CD4-positive, CD25-positive, alpha-beta regulatory T cell (primary cell): ENCODE results near the gene PCBP3. TPM values are rescaled to one million over a fixed set of nuclear protein-coding genes. Genes with fewer than 3 reads are reported as not detected.

Experiments used
- ATAC-seq, 2 donors: fragments of 150-1000 bp; cut with Tn5 transposase; one replicate each; pipeline ENCODE4 v1.10.0; 2021; ENCODE audit warnings: low read depth in 2 of 2, moderate number of reproducible peaks in 2 of 2, moderate library complexity in 1 of 2
- DNase-seq, 3 donors: peaks; one replicate each; pipeline versions ENCODE4 v3.0.0 to v3.0.0-alpha.2; 2012 to 2022; ENCODE audit warnings: mixed read lengths in 1 of 3
- H3K27ac ChIP-seq: one replicate; pipeline ENCODE4 v1.7.0; 2013; ENCODE audit warnings: mild to moderate bottlenecking, low read length; ENCODE audit not compliant: insufficient read depth, poor library complexity, severe bottlenecking
- H3K27me3 ChIP-seq: one replicate; pipeline ENCODE4 v1.7.0; 2013; ENCODE audit warnings: low read length; ENCODE audit not compliant: control insufficient read depth, insufficient read depth
- H3K36me3 ChIP-seq: one replicate; pipeline ENCODE4 v1.7.0; 2013; ENCODE audit warnings: mild to moderate bottlenecking, low read length, moderate library complexity; ENCODE audit not compliant: control insufficient read depth, insufficient read depth
- H3K4me1 ChIP-seq: 2 replicates; pipeline ENCODE4 v1.7.0; 2013; ENCODE audit warnings: mild to moderate bottlenecking, low read length; ENCODE audit not compliant: insufficient read depth, control insufficient read depth, poor library complexity, severe bottlenecking
- H3K4me3 ChIP-seq: one replicate; pipeline ENCODE4 v1.7.0; 2013; ENCODE audit warnings: low read depth, mild to moderate bottlenecking, low read length, moderate library complexity
- H3K9me3 ChIP-seq, 2 experiments: 1 replicate in 1 of 2; 2 replicates in 1 of 2; pipeline ENCODE4 v1.7.0; 2013; ENCODE audit warnings: low read length in 2 of 2, mild to moderate bottlenecking in 1 of 2, moderate library complexity in 1 of 2; ENCODE audit not compliant: control insufficient read depth in 2 of 2
- H3K27ac Mint-ChIP-seq, 3 donors: one replicate each; pipeline ENCODE4 v1.8.0; 2020 to 2022; ENCODE audit warnings: mild to moderate bottlenecking in 3 of 3, mixed read lengths in 3 of 3, moderate library complexity in 2 of 3
- H3K27me3 Mint-ChIP-seq: one replicate; pipeline ENCODE4 v1.8.0; 2022; ENCODE audit warnings: mild to moderate bottlenecking, mixed read lengths
- H3K36me3 Mint-ChIP-seq: one replicate; pipeline ENCODE4 v1.8.0; 2020; ENCODE audit warnings: mixed read lengths
- H3K4me1 Mint-ChIP-seq, 4 donors: one replicate each; pipeline ENCODE4 v1.8.0; 2020 to 2022; ENCODE audit warnings: mixed read lengths in 4 of 4, mild to moderate bottlenecking in 1 of 4
- H3K4me3 Mint-ChIP-seq, 4 donors: one replicate each; pipeline ENCODE4 v1.8.0; 2020 to 2022; ENCODE audit warnings: mild to moderate bottlenecking in 4 of 4, mixed read lengths in 4 of 4, moderate library complexity in 3 of 4
- H3K9me3 Mint-ChIP-seq, 7 donors: one replicate each; pipeline ENCODE4 v1.8.0; 2020 to 2022; ENCODE audit warnings: mixed read lengths in 7 of 7, mild to moderate bottlenecking in 3 of 7, moderate library complexity in 2 of 7
- polyA plus RNA-seq, 4 donors: library from polyadenylated mRNA; unstranded; fragments of 300-500 nt; fragmentation: Illumina TruSeq; gene quantifications; one replicate each; pipeline ENCODE4 v1.2.3, GENCODE V29; 2021
- total RNA-seq: library from RNA; stranded (reverse); gene quantifications from one replicate; pipeline ENCODE4 v1.2.3, GENCODE V29; 2022

Gene PCBP3
- total and polyA plus RNA-seq, 5 donors from 2014 or later, result 0.72 to 5.3 (median 2.3) TPM

DNA sequence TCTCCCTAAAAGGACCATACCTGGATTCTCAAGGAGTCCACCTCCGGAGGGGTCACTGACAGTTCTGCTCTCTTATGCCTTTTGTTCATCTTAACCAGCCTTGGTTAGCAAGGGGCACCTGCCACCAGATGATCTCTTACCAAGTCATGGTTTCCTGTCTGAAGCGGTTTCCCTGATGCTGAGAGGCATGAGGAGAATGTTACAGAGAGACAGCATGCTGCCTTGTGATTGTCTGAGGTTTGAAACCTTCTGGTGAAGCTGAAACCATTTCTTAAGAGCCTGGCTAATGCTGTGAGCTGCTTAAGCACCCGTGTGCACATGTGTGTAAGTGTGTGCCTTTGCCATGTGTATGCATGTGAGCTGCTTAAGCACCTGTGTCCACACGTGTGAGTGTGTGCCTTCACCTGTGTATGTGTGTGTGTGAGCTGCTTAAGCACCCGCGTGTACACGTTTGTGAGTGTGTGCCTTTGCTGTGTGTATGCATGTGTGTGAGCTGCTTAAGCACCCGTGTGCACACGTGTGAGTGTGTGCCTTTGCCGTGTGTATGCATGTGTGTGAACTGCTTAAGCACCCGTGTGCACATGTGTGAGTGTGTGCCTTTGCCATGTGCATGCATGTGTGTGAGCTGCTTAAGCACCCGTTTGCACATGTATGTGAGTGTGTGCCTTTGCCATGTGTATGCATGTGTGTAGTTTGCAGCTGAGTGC lies 201.7 kb downstream of the PCBP3 start:
- H3K4me3 ChIP-seq, result no peak overlapping the region
- ATAC-seq (no peak), DNase-seq (no peak)
- H3K27me3 ChIP-seq, result no peaks in the 10 kb centered on the region
- no peak overlapping the region for H3K27ac ChIP-seq
- no peaks in the 10 kb centered on the region for H3K36me3 Mint-ChIP-seq
- peaks cover 12% of the 10 kb centered on the region for H3K27me3 Mint-ChIP-seq
- H3K9me3 Mint-ChIP-seq, result peaks cover 0 to 20% (median 7%) of the 10 kb centered on the region in 7 donors
- H3K4me3 Mint-ChIP-seq, result no peak overlapping the region
- H3K4me1 Mint-ChIP-seq, result peaks cover 0 to 4% (median 2%) of the 10 kb centered on the region in 4 donors
- H3K9me3 ChIP-seq, result peaks cover 0 to 7% of the 10 kb centered on the region in 2 experiments
- H3K36me3 ChIP-seq, result no peaks in the 10 kb centered on the region
- peak overlapping the region in 1 of 3 donors; percentile 25 for H3K27ac Mint-ChIP-seq
- no peaks in the 10 kb centered on the region for H3K4me1 ChIP-seq

GRCh38 chr21:45845770-45846090 lies 202.2 kb downstream of the PCBP3 start:
- Histone ChIP-seq H3K9me3 (peaks cover 0 to 7% of the 10 kb centered on the region in 2 experiments), H3K36me3 (no peaks in the 10 kb centered on the region), H3K27ac (no peak overlapping the region), H3K4me3 (no peak overlapping the region), H3K4me1 (no peaks in the 10 kb centered on the region), H3K27me3 (no peaks in the 10 kb centered on the region)
- no peak overlapping the region for H3K4me3 Mint-ChIP-seq
- ATAC-seq (no peak), DNase-seq (no peak)
- peaks cover 0 to 17% (median 7%) of the 10 kb centered on the region in 7 donors for H3K9me3 Mint-ChIP-seq
- H3K27ac Mint-ChIP-seq, result peak overlapping the region in 1 of 3 donors; percentile 25
- peaks cover 0 to 4% (median 2%) of the 10 kb centered on the region in 4 donors for H3K4me1 Mint-ChIP-seq
- H3K36me3 Mint-ChIP-seq, result no peaks in the 10 kb centered on the region
- H3K27me3 Mint-ChIP-seq, result peaks cover 12% of the 10 kb centered on the region

GRCh38 chr21:45846373-45847160 lies 203.0 kb downstream of the PCBP3 start:
- H3K4me3 Mint-ChIP-seq, result no peak overlapping the region
- DNase-seq (no peak), ATAC-seq (no peak)
- H3K27me3 ChIP-seq, result no peaks in the 10 kb centered on the region
- no peak overlapping the region for H3K27ac ChIP-seq
- H3K9me3 Mint-ChIP-seq, result peaks cover 0 to 8% (median 3%) of the 10 kb centered on the region in 7 donors
- H3K36me3 ChIP-seq, result no peaks in the 10 kb centered on the region
- no peaks in the 10 kb centered on the region for H3K4me1 ChIP-seq
- no peak overlapping the region for H3K4me3 ChIP-seq
- peaks cover 13% of the 10 kb centered on the region for H3K27me3 Mint-ChIP-seq
- peaks cover 0 to 4% (median 2%) of the 10 kb centered on the region in 4 donors for H3K4me1 Mint-ChIP-seq
- H3K9me3 ChIP-seq, result no peaks in the 10 kb centered on the region
- H3K36me3 Mint-ChIP-seq, result no peaks in the 10 kb centered on the region
- peak overlapping the region in 2 of 3 donors; percentile 25 to 62 for H3K27ac Mint-ChIP-seq

GRCh38 chr21:45847870-45848269 lies 204.3 kb downstream of the PCBP3 start:
- Mint-ChIP-seq H3K4me1 (peaks cover 0 to 4% (median 2%) of the 10 kb centered on the region in 4 donors), H3K27ac (no peak overlapping the region), H3K4me3 (no peak overlapping the region), H3K9me3 (peaks cover 0 to 2% (median 0%) of the 10 kb centered on the region in 7 donors), H3K27me3 (peaks cover 15% of the 10 kb centered on the region), H3K36me3 (no peaks in the 10 kb centered on the region)
- Histone ChIP-seq H3K27me3 (peaks cover 2% of the 10 kb centered on the region), H3K4me1 (no peaks in the 10 kb centered on the region), H3K27ac (no peak overlapping the region), H3K4me3 (no peak overlapping the region), H3K9me3 (no peaks in the 10 kb centered on the region), H3K36me3 (no peaks in the 10 kb centered on the region)
- DNase-seq (no peak), ATAC-seq (no peak)

GRCh38 chr21:45848331-45848730 lies 204.8 kb downstream of the PCBP3 start:
- no peak overlapping the region for H3K4me3 Mint-ChIP-seq
- no peak overlapping the region for H3K27ac Mint-ChIP-seq
- Histone ChIP-seq H3K9me3 (no peaks in the 10 kb centered on the region), H3K27me3 (peaks cover 2% of the 10 kb centered on the region), H3K4me3 (no peak overlapping the region), H3K36me3 (no peaks in the 10 kb centered on the region), H3K27ac (no peak overlapping the region), H3K4me1 (no peaks in the 10 kb centered on the region)
- peaks cover 0 to 4% (median 2%) of the 10 kb centered on the region in 4 donors for H3K4me1 Mint-ChIP-seq
- peaks cover 0 to 2% (median 0%) of the 10 kb centered on the region in 7 donors for H3K9me3 Mint-ChIP-seq
- DNase-seq, result no peak
- no peaks in the 10 kb centered on the region for H3K36me3 Mint-ChIP-seq
- ATAC-seq, result no peak
- peaks cover 19% of the 10 kb centered on the region for H3K27me3 Mint-ChIP-seq

- no peak overlapping the region for H3K27ac Mint-ChIP-seq
- H3K4me3 Mint-ChIP-seq, result no peak overlapping the region
- H3K4me1 Mint-ChIP-seq, result peaks cover 0 to 4% (median 2%) of the 10 kb centered on the region in 4 donors
- H3K27me3 Mint-ChIP-seq, result peaks cover 20% of the 10 kb centered on the region
- H3K9me3 ChIP-seq, result no peaks in the 10 kb centered on the region
- H3K4me3 ChIP-seq, result no peak overlapping the region
- H3K27me3 ChIP-seq, result peaks cover 2% of the 10 kb centered on the region
- no peaks in the 10 kb centered on the region for H3K36me3 ChIP-seq
- H3K36me3 Mint-ChIP-seq, result no peaks in the 10 kb centered on the region
- H3K27ac ChIP-seq, result no peak overlapping the region
- no peaks in the 10 kb centered on the region for H3K4me1 ChIP-seq
- H3K9me3 Mint-ChIP-seq, result peaks cover 0 to 2% (median 0%) of the 10 kb centered on the region in 7 donors
- DNase-seq (no peak), ATAC-seq (no peak)
These were observed 205.3 kb downstream of the PCBP3 start for GRCh38 chr21:45848805-45849204.

DNA sequence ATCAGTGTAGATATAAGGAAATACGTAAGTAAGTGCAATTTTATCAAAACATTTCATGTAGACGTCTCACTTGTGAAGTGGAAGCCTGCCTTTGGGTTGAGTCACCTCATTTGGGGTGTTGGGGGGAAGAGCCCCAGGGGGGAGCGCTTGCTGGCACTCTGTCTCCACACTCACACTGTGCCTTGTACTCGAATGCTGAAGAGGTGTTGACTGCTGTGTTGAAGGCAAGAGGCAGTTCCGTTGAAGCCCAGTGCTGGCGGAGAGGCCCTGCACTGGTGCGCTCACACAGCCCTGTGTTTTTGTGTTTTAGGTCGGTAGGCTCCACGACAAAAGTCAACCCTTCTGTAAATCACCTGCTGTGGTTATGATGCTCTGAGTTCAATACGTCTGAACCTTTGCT lies 206.1 kb downstream of the PCBP3 start:
- H3K36me3 Mint-ChIP-seq, result peaks cover 3% of the 10 kb centered on the region
- peaks cover 20% of the 10 kb centered on the region for H3K27me3 Mint-ChIP-seq
- Histone ChIP-seq H3K4me3 (no peak overlapping the region), H3K27ac (no peak overlapping the region), H3K36me3 (no peaks in the 10 kb centered on the region), H3K4me1 (no peaks in the 10 kb centered on the region), H3K9me3 (no peaks in the 10 kb centered on the region), H3K27me3 (peaks cover 2% of the 10 kb centered on the region)
- peaks cover 0 to 4% (median 2%) of the 10 kb centered on the region in 4 donors for H3K4me1 Mint-ChIP-seq
- peak overlapping the region in 1 of 3 donors; percentile 37 for H3K27ac Mint-ChIP-seq
- no peak overlapping the region for H3K4me3 Mint-ChIP-seq
- no peak for ATAC-seq
- DNase-seq, result no peak
- H3K9me3 Mint-ChIP-seq, result no peaks in the 10 kb centered on the region
